NCI-H2107 treated with DMSO at 0.1 percent for 48 hours (cell line): Measurements from ENCODE around the gene CNTNAP2.
A peak's percentile ranks its signal among the peaks of the same experiment; 100 is the strongest.
"Not testable (repeated sequence)": the region's sequence is repeated elsewhere in the genome, so short reads cannot be mapped to it uniquely, and the experiment has no call there.

ENCODE experiments used
- DNase-seq: peaks from one replicate; lab custom pipeline; 2025; ENCODE audit not compliant: unreplicated experiment; lab: John Stamatoyannopoulos, UW

Gene CNTNAP2

GRCh38 chr7:148262721-148263229, 2146.2 kb downstream of the CNTNAP2 start:
- DNase-seq: no peak

GRCh38 chr7:148264933-148265557, 2148.4 kb downstream of the CNTNAP2 start:
- DNase-seq: peak; percentile 38

DNA sequence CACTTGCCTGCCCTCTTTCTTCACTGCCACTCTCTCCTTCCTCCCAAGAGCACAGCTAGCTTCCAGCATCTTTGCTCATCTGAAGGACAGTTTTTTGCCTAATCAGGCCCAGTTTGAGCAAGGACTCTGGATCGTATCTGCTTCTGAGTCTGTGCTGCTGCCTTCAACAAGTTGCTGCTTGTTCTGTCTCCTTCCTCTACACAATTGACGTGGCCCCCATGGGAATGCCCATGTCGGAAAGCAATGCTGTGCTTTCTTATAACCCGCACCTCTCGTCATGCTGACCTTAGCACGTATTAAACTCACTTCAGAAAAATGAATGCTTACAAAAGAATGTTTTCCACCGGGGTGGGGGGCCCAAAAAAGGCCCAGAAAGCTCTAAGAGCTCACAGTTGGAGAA, 2149.3 kb downstream of the CNTNAP2 start:
- no peak for DNase-seq

GRCh38 chr7:148266795-148267194, 2150.2 kb downstream of the CNTNAP2 start:
- DNase-seq: no peak

- no peak for DNase-seq
Measured at GRCh38 chr7:148270576-148270975, 2154.0 kb downstream of the CNTNAP2 start.

DNA sequence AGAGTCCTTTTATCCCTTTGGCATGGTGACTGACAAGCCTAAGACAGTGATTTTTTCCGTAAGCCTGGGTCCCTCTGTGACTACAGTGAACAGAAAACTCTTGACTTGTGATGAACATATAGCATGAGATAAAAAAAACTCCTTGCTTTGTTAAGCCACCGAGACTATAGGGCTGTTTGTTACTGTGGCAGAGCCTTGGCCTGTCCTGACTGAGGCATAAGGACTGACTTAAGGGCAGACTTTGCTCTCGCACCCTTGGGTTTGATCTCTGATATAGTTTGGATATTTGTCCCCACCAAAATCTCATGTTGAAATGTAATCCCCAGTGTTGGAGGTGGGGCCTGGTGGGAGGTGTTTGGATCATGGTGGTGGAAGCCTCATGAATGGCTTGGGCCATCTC, 2157.5 kb downstream of the CNTNAP2 start:
- DNase-seq: no peak

DNA sequence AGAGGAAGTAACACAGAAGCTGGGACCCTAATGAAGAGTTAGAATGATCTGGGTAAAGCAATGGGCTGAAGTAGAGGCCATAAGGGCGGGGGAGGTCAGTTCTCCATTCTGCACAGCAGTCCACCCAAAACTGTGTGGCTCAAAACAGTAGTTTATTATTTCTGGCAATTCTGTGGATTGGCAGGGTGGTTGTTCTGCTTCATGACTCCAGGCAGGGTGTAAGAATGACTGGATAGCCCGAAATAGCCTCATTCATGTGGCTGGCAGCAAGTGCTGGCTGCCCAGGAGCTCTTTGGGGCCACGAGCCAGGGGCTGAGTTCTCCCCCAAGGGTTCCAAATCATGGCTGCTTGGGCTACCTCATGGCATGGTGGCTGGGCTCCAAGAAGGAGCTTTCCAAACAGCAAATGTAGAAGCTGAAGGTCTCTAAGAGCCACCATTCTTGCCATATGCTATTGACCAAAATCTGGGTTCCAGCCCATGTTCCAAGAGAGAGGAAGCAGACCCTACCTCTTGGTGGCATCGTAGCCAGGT, 2158.8 kb downstream of the CNTNAP2 start:
- no peak for DNase-seq

- no peak for DNase-seq
Measured at GRCh38 chr7:148276314-148277041, 2159.9 kb downstream of the CNTNAP2 start.

DNA sequence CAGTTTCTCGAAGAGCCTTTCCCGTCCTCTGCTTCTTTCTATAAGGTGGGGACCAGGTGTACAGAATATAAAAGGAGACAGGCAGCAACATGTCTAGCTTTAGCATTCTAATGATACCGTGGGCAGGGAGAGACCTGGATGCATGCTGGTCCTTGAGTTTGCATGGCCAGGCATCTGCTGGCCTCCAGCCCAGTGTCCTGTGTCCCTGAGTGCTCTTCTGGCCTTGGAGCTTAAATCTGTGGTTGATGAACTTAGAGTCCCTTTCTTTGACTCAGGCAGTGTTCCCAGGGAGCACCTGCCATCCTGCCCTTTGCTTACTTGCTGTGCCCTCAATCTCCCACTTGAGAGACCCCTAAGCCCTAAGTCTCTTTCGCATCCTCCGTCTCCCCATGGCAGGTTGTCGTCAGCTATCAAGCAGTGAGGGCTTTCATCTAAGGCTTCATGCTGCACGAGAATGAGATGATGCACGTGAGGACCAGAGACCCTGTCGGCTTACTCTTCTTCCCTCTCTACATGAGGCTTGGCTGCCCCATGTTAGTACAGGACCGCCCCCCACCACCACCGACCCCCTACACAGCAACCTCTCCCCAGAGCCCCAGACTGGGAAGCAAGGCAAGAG, 2160.6 kb downstream of the CNTNAP2 start:
- DNase-seq: no peak

DNA sequence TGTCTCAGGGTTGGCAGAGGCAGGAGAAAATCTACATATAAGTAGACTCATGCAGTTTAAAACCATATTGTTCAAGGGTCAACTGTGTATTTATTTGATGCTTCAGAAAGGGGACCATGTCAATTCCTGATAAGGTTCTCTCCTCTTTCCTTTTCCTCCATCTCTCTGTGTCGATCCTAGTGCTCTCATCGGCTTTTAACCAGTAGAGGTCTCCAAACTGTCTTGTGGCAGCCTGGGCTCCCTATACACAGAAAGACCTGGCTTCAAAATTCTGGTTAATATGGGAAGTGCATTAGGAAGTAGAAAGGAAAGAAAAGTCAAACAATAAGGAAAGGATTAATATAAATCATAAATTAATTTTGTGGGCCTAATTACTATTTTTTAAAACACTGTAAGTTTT, 2169.5 kb downstream of the CNTNAP2 start:
- no peak for DNase-seq

- DNase-seq: no peak
Measured at GRCh38 chr7:148287538-148287937, 2170.9 kb downstream of the CNTNAP2 start.

- no peak for DNase-seq
Measured at GRCh38 chr7:148288592-148289151, 2172.1 kb downstream of the CNTNAP2 start.

- DNase-seq: no peak
Measured at GRCh38 chr7:148289630-148290029, 2173.0 kb downstream of the CNTNAP2 start.

DNA sequence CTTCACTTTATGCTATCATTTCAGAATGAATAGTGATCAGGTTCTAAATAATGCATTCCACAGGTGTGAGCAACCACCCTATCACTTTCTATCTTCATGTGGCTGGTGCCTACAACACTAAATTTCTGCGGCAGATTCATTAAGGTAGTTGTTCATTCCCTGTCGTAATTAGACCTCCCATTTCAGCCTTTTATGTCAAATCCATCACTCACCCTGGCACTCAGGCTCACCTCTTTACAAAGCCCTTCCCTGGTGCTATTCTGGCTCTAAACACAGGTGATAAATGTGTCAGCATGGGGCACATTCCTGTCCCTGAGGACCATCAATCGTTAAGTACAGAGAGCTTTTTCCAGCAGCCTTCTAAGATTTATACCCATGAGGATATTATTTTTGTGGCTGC, 2173.9 kb downstream of the CNTNAP2 start:
- DNase-seq: no peak

DNA sequence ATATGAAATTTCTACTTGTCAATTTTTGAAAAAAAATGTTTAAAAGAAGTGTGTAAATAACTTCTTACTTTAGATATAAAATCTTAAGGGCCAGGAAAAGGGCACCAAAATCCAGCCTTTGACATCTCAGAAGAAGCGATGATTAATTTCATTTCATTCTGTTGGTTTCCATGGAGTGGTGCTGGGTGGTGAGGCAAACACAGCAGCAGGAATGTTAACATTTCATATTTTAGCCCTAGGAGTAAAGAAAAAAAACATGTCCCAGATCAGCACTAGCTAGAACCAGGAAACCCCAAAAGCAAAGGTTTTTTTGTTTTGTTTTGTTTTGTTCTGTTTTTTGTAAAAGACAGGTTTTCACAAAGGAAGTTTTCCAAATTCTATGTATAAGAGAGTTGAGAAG, 2175.2 kb downstream of the CNTNAP2 start:
- no peak for DNase-seq

DNA sequence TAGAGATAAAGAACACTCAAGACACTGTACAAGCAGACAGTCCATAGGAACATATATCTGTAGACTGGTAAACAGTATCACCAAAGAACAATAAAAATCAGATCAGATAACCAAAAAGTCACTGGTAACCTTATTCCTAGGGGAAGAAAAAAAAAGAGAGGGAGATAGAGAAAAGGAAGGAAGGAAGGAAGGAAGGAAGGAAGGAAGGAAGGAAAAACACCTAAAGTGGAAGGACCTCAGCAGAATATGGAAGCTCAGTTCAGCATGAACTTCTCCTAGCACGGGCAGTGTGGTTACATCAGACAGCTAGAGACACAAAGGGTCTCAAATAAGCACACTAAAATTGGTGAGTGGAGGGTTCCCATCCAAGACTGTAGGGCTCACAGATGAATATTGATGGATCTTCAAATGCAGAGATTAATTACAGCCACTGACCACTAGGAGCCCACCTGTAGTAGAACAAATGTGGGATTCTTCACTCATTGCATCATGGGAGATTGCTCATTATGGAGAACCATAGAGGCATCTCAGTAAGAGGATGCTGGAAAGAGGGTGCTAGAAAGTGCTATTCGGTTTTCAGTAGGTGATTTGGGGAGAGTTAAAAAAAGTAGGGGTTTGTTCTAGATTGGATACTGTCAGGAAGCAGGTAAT, 2180.5 kb downstream of the CNTNAP2 start:
- no peak for DNase-seq

DNA sequence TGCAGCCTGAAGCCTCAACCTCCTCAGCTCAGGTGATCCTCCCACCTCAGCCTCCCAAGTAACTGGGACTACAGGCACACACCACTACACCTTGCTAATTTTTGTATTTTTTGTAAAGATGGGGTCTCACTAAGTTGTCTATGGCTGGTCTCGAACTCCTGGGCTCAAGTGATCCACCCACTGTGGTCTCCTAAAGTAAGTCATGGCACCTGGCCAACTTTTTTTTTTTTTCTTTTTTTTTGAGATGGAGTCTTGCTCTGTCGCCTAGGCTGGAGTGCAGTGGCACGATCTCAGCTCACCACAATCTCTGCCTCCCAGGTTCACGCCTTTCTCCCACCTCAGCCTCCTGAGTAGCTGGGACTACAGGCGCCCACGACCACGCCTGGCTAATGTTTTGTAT, 2182.2 kb downstream of the CNTNAP2 start:
- DNase-seq: not testable (repeated sequence)

DNA sequence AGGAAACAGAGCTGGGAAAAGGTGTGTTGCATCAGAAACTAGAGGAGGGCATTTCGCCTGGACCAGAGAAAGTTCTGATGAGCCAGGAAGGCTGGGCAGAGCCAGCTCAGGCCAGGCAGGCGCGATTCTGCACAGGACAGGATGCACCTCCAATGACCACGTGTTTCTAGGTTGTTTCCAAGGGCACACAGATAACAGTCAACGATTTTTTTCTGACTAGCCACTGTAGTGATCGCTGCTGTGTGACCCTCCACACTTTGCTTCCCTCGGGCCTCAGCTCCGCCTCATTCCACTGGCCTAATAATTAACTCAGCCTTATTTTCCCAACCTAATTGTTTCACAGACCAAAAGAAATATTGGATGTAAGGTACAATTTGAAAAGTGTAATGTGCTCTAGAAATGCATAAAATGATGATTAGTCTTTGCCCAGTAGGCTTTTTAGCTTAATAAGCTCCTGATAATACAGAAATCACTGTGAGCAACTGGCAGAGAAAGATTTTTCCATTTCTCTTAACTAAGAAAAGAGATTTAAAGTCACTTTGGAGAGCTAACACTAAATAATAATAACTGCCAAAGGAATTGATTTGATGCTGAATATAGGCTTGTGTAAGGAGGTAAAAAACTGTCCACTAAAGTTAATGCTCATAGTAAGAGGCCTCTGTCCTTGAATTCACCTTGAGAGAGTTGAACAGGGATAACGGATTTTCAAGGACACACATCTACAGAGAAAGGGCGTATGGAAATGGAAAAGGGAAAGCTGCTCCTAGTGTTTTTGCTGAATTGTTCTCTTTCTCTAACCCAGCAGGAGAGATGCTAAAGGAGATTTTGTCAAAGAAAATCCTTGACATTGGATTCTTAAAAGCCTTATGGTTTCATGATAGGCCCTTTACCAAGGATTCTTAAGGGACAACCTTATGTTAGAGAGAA, 2183.0 kb downstream of the CNTNAP2 start:
- no peak for DNase-seq

GRCh38 chr7:148302436-148302835, 2185.8 kb downstream of the CNTNAP2 start:
- DNase-seq: not testable (repeated sequence)
